Measurements from ENCODE around the gene LAGE3.

DNA sequence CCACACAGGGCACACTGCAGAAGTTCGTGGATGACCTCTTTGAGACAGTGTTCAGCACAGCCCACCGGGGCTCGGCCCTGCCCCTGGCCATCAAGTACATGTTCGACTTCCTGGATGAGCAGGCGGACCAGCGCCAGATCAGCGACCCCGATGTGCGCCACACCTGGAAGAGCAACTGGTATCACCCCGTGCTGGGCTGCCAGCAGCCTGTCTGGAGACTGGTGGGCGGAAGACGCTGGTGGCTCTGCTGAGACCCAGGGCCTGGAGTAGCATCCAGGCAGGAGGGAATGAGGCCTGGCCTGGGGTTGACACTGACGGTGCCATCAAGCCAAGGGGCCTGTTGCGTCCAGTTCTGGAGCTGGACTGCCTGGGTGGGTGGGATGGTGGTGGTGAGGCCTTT lies 8.6 kb downstream of the LAGE3 start:
- TF ChIP-seq, protein P1, sequence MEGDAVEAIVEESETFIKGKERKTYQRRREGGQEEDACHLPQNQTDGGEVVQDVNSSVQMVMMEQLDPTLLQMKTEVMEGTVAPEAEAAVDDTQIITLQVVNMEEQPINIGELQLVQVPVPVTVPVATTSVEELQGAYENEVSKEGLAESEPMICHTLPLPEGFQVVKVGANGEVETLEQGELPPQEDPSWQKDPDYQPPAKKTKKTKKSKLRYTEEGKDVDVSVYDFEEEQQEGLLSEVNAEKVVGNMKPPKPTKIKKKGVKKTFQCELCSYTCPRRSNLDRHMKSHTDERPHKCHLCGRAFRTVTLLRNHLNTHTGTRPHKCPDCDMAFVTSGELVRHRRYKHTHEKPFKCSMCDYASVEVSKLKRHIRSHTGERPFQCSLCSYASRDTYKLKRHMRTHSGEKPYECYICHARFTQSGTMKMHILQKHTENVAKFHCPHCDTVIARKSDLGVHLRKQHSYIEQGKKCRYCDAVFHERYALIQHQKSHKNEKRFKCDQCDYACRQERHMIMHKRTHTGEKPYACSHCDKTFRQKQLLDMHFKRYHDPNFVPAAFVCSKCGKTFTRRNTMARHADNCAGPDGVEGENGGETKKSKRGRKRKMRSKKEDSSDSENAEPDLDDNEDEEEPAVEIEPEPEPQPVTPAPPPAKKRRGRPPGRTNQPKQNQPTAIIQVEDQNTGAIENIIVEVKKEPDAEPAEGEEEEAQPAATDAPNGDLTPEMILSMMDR (IDR thresholded peaks at IDR 0.05 in 4 of 5, conservative IDR thresholded peaks at IDR 0.05 in 1 of 5), result no peak
- no peak for TF ChIP-seq POLR2A (IDR thresholded peaks at IDR 0.05)
